GM21390 (cell line): ENCODE data around the gene NEO1.

ENCODE experiments used
- ATAC-seq: cut with Tn5 transposase; IDR thresholded peaks from one replicate; pipeline ENCODE4 v1.9.1; 2021; ENCODE audit not compliant: unreplicated experiment

The NEO1 gene

DNA sequence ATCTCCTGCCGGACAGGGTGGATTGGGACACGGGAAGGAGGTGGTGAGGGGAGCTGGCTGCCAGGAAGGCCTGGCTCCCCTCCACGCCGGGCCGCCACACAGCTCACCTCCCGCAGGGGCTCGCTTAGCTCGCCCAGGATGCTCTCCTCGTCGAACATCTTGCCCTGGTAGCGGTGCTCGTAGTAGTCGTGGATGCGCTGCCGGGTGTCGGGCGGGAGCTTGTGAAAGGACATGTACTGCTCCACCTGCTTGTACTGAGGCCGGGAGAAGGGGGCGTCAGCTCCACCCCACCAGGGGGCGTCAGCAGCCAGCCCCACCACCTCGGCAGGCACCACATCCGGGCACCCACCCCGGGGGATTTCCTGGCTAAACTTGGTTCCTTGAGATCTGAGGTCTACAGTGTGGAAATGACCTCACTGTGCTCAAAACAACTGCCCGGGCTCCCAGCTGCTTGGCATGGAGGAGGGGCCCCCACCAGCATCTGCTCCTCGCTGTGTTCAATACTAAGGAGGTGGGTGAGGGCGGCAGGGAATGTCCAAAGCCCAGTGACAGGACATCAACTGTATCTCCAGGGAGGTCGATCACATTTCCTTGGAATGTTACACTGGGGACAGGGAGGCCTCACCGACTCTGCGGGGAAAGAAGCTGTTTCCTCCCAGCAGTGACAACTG lies 273.1 kb downstream of the NEO1 start:
- ATAC-seq = no peak

GRCh38 chr15:73326157-73326556 lies 273.9 kb downstream of the NEO1 start:
- ATAC-seq = no peak

DNA sequence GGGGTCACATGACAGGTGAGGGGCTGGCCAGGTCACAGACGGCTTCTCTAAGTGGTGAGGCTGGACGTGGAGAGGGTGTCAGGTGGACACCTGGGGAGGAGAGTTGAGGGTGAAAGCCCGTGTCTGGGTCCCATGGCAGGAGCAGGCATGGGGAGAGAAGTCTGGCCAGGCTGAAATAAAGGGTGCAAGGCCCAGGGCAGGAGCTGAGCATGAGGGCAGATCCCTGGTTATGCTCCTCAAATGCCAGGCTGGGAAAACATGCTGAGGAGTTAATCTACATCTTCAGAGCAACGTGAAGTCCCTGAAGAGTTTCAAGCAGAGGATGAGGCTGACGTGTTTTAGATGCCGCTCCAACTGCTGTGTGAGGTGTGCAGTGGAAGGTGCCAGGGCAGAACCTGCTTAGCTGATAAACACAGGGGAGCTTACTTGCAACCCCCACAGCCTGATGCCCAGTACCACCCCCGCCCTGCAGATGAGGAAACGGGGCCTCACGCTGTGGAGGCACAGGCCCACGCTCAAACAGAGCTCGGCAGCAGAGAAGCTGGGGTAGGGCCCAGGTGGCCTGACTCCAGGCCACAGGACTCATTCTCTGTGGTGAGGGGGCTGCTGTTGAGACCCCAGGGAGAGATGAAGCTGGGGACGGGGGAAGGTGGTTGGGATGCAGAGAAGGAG lies 276.0 kb downstream of the NEO1 start:
- ATAC-seq = no peak

GRCh38 chr15:73328981-73329380 lies 276.7 kb downstream of the NEO1 start:
- ATAC-seq = no peak

- ATAC-seq = no peak
These were observed 277.4 kb downstream of the NEO1 start for GRCh38 chr15:73329501-73330200.

GRCh38 chr15:73330206-73331051 lies 278.2 kb downstream of the NEO1 start:
- no peak for ATAC-seq

DNA sequence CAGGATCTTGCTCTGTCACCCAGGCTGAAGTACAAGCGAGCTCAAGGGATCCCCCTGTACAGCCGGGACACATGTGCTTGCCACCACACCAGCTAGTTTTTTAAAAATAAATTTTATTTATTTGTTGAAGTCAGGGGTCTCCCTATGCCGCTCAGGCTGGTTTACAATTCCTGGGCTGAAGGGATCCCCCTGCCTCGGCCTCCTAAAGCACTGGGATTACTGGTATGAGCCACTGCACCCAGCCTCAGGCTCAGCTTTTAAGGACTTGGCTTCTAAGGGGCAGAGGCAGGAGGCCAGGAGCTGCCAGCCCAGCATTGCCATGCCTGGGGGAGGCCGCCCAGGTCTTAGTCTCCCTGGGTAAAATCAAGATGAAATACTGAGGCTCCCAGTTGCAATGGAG lies 279.2 kb downstream of the NEO1 start:
- ATAC-seq = no peak

DNA sequence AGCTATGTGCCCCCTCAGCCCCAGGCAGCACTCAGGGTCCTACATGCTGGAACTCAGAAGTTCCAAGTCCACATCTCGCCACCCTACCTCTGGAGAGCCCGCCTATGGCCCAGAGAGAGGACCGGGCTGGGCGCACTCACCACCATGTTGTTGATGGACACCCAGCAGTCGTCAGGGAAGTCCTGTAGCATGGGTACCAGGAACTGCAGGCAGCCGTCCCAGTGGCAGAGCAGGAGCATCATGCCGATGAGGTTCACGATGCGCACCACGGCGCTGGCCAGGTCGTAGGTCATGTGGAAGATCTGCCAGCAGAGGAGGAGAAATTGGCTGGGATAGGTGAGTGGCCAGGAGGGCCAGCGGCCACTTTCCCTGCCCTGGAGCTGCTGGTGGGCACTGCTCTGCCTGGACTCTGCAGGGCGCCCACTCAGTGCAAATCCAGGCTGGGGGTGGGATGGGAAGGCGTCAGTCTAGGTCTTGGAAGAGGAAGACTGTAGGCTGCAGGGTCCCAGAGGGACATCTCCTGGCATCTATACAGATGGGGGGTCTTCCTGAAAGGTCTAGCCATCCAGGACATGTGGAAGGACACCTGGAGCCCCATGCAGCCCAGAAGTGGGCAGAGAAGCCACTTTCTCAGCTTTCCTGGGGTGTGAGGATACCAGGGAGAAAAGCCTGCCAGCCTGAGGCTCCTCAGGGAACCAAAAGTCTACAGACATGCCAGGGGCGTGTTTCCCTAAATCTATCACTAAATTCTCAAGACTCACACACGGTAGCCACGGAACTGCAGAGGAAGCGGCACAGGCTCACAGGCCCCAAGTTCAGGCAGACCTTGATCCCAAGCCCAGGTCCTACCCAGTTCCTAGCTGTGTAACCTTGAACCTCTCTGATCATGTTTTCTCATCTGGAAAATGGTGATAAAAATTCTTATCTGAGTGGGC lies 280.0 kb downstream of the NEO1 start:
- ATAC-seq = no peak

DNA sequence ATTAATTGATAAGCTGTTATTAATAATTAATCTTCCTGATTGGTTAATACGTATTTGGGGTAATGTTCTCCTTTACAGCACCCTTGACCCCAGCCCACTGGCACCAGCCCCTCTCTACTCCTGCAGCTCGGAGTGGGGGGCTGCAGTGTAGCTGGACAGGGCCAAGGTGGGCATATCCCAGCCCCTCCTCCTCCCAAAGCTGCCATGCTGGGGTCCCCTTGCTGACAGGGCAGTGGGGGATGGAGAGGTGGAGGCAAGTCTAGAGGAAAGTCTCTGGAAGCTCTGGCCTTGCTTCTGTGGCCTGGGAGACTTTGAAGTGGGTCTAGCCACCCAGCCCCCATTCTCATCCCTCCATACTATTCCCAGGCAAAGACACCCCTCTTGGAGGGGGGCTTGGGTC lies 280.7 kb downstream of the NEO1 start:
- ATAC-seq = no peak

- no peak for ATAC-seq
These were observed 281.8 kb downstream of the NEO1 start for GRCh38 chr15:73334086-73334485.

DNA sequence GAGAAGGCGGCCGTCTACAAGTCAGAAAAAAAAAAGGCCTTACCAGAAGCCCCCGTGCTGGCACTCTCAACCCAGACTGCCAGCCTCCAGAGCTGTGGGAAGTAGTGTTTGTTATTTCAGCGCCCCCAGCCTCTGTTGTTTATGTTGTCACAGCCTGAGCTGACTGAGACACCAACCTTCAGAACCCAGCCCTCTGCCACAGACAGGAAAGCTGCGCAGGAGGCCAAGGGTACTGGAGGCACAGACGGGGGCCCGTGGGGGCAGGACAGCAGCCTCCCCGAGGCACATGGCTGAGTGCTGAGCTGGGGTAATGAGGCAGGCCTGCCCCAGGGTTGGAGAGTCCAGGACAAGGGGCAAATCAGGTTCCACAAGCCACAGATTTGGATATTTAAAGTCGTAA lies 282.8 kb downstream of the NEO1 start:
- ATAC-seq = no peak

DNA sequence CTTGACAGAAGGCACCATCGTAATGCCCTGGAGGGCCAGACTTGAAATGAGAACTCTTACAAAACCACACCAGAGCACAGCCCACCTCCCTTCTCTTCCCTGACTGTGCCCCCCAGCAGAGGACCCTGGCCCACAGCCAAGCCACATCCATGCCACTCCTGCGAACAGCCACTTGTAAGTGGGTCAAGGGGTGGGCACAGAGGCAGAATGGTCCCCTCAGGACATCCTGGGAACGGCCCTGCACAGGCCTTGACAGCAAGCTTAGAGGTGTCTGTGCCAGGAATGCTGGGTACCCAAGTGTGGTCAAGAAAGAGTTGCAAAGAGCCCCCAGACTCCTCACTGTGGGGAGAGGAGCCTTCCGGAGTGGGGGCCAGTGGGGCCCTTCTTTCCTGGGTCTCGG lies 283.2 kb downstream of the NEO1 start:
- no peak for ATAC-seq

DNA sequence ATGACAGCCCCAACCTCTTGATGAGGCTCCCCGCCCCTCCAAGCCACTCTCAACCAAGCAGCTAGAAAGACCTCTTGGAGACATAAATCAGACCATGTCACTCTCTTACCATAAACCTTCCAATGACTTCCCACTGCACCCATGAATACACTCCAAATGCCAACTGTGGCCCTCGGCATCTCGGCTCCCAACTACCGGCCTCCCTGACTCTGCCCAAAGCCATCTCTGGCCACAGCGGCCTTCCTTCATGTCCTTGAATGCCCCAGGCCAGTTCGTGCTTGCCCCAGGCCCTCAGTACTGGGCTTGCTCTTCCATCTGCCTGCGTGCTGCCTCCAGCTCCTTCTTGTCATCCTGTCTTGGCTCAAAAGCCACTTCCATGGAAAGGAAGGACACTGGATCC lies 284.5 kb downstream of the NEO1 start:
- no peak for ATAC-seq

DNA sequence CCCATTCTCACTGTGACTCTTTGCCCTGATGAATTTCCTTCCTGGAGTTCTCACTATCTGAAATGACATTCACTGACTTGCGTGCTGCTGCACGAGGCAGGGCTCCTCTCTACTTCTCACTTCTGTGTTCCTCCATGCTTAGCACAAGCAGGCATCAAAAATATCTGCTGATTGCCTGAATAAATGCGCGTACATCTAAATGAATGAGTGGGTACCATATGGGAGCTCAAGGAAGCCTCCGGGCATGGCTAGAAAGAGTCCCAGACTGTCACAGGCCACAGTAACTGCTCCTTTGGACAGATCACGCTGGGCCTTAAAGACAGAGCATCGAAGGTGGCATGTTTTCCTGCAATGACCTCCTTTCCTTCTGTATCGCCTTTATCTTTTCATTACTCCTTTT lies 284.9 kb downstream of the NEO1 start:
- ATAC-seq = no peak

DNA sequence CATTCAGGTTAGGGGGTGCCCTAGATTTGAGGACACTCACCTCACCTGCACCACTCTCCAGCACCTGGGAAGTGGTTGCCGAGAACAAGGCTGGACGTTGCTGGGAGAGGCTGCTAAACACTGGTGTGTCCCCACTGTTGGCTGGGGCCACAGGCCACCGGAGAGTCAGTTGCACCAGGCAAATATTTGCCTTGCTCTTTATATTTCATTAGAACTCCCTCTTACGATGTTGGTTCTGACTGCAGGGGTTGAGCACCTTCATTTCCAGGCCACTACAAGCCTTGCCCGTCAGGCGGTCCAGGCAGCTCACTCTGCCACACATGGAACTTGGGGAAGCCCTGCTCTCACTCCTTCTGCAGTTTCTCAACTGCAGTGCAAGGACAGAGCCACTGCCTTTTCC lies 285.8 kb downstream of the NEO1 start:
- ATAC-seq = no peak

- ATAC-seq = no peak
These were observed 286.5 kb downstream of the NEO1 start for GRCh38 chr15:73338606-73339374.

DNA sequence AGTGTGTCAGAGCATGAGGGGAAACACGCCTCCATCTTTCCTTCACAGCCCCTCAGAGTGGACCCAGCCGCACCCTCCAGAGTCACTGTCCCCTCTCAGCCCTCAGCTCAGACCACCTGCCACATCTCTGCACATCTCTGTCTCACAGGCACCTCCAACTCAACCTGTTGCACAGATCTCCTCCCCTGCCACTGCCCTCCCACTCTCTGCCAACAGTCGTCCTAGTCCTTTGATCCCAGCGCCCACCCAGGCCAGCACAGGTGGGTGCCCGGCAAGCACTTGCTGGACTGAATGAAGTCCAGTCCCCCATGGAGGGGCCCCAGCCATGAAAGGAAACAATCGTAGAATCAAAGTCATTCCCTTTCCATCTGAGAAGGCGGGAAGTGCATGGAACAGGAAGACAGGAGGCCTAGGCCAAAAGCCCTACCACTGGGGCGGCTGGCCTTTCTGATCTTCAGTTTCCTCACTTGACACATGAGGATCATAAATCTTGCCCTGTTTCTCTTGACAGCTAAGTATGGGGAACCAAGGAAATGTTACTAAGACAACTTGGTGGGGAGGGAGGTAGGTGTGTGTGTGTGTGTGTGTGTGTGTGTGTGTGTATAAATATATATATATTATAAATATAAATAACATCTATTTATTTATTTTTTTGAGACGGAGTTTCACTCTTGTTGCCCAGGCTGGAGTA lies 288.4 kb downstream of the NEO1 start:
- no peak for ATAC-seq

GRCh38 chr15:73341886-73342600 lies 289.8 kb downstream of the NEO1 start:
- no peak for ATAC-seq
